CD4-positive, alpha-beta T cell treated with Interleukin-17A for 1 hour (primary cell): Measurements from ENCODE around the gene CDKN2B-AS1.

Source experiments
- DNase-seq: peaks from one replicate; pipeline ENCODE4 v3.0.0-alpha.2; 2020

The CDKN2B-AS1 gene

DNA sequence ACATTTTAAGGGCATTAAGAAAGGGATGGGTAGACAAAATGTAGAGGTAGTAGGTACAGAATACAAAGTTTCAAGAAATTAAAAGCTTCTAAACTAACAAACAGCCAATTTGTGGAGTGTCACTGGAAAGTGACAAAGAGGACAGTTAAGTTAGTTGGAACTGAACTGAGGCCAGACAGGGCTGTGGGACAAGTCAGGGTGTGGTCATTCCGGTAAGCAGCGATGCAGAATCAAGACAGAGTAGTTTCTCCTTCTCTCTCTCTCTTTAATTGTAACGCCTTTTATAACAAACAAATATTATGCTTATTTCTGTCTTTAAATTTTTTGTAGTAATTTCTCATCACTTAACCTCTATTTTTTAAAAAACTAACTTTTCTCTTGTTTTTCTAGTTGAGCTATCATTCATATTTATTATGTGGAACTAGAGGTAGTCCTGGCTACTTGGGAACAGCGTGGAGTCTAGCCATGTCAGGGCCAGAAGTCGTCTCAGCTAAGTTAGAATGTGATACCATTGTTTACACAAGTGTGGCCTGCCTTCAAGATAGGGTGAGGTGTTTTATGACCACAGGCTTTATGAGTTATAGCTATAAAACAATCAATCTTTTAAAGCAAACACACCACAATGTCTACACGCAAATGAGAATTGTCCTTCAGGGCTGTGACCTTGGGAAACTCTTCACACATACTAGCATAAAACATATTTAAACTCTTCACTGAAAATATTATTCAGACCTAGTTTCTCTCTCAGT is 129.8 kb downstream of the CDKN2B-AS1 start:
- no peak for DNase-seq

DNA sequence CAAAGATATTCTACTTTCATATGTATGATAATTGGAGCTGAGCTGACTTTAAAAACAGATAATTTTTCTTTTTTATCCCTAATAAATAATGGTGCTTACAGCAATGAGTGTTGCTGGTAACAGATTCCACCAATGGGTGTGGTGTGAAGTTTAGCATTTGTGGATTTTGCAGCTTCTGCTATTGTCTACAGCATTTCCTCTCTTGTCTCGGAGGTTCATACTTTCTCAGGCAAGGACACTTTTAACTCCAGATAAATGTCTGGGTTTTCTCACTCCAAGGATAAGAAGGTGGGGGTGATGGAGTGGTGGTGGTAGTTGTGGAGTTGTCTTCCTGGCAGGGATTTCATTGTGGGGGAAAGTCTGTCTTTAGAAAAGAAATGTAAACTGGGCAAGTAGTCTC is 134.5 kb downstream of the CDKN2B-AS1 start:
- no peak for DNase-seq

DNA sequence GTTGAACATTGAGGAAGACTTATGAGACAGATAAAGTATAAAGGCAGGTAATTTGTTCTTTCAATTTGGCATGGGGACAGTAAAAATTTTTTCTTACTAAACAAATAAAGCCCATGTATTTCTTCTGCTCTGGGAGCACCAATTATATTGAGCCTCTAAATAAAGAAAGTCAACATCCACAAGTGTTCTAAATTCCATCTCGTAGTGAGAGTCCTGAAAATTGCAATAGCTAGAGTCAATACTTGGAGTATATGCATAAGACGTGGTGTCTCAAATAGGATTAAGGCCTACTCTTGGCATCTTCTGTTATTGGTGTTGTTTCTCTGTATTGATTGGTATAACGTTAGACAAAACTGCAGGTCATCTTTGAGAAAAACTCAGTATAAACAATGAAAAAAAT is 135.0 kb downstream of the CDKN2B-AS1 start:
- DNase-seq = no peak

DNA sequence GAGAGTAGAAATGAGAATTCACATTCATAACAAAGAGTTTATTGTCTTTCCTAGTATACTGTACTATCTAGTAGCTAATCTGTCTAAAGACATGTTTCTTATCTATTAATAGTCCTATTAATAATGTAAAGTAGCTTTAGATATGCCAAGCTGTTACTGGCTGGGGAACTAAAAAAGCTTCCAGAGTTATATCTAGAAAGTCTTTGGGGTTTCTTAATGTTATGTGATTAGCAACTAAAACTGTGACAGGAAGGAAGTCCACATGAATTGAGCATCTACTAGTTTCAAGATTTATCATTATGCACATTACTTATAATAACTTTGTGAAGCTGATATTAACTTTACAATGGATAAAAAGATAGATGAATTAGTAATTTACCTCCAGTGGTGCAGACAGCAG is 137.2 kb downstream of the CDKN2B-AS1 start:
- DNase-seq = no peak

DNA sequence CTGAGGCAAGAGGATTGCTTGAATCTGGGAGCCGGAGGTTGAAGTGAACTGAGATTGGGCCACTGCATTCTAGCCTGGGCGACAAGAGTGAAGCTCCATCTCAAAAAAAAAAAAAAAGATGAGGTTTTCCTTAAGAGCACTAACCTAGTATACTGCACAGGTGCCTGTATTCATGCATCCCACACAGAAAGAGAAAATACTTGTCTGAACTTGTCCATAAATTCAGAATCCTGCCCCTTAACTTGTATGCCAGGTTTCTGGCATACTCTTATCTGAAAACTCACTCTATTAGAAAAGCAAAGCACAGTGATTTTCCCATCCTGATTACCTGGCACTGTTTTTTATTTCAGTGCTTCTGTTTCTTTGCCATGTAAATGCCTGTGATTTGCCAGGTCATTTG is 139.8 kb downstream of the CDKN2B-AS1 start:
- DNase-seq = no peak

DNA sequence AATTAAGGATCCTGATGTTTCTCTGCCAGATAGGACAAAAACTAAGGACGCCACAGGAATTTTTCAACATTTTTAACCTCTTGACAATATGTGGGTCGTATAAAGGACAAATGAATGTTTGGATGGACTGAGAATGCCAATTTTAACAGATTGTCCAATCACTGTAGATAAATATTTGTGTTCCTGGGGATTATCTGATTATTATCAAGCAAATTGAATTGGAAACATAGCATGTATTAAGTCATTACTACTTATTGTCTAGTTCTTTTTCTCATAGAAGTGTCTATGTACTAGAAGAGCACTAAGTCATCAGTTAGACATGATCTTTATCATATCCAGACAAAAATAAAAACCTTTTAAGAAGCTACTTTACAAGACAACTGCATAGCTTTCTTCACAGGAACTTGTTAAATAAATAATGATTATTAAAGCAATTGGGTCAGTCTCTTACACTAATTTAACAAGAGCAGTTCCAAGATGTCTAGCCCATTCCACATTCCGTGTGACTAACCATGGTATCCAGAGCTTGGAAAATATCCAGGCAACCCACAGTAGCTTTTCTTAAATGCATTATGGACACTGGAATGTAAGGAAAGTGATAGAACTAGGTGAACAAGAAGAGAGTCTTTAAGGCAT is 142.0 kb downstream of the CDKN2B-AS1 start:
- no peak for DNase-seq

DNA sequence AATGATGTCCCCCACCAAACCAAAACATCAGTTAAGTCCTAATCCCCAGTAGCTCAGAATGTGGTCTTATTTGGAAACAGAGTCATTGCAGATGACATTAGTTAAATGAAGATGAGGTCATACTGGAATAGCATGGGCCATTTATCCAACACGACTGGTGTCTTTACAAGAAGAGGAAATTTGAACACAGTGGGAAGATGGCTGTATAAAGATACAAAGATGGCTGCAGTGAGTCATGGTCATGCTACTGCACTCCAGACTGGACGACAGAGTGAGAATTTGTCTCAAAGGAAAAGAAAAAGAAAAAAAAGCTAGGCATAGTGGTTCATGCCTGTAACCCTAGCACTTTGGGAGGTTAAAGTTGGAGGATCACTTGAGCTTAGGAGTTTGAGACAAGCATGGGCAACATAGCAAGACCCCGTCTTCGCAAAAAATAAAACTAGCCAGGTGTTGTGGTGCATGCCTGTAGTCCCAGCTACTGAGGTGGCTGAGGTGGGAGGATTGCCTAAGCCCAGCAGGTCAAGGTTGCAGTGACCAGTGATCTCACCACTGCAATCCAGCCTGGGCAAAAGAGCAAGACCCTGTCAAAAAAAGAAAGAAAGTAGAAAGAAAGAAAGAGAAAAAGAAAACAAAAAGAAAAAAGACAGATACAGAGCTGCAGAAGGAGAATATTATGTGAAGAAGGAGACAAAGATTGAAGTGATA is 144.5 kb downstream of the CDKN2B-AS1 start:
- no peak for DNase-seq

DNA sequence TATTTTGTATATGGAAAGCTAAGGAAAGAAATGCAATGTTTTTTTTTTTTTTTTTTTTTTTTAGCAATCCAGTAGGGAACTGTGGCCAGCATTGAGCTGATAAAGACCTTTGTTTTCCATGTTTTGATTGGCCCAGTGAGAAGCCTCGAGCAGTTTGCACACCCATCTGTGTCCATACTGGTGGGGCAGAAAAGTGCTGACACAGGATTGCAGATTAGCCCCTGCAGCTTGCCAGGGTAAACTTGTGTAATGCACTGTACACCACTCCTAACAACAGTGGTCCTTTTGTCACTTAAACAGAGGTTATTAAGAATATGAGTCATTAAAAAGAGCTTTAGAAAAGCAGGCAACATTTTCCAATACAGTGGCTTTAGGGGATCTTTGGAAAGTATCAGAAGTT is 147.3 kb downstream of the CDKN2B-AS1 start:
- DNase-seq = no peak

DNA sequence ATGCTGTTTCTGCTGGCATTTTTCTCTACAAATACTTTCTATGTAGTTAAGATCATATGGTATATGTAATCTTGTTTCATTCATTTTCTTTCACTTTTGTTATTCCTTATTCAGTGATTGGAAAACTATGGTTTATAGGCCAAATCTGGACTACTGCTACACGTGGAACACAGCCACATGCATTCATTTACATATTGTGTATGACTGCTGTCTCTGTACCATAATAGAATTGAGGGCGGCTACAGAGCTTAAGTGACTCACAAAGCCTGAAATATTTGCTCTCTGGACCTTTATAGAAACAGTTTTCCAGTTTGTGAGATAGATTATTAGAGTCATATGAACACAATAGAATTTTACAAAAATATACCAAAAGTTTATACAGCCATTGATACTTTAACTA is 148.1 kb downstream of the CDKN2B-AS1 start:
- no peak for DNase-seq

DNA sequence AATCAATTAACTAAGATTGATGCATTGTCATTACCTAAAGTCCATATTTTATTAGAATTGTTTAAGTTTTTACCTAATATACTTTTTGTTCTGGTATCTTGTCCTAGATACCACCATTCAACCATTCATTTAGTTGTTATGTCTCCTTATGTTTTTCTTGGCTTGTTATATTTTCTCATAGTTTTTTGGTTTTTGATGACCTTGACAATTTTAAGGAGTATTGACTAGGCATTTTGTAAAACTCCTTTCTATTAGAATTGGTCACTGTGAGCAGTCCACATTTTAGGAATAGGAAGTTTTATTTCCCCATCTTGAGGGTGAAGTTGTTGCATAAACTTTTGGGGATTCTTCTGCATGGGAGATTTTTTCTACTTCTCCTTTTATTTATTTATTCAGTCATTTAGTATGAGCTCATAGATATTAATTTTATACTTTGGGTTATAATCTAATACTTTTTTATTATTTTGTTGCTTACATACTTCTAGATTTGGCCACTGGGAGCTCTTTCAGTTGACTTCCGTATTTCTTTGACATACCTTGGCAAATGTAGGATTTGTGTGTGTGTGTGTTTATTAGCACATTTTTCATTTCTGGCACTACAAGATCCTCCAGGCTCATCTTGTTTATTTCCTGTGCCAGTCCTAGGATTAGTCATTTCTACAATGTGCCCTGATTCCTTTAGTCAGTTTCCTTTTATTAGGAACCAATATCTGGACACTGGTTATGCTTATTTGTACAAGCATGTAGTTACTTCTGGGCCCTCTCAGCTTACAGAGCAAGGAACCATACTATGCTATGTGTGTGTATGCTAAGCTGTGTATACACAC is 149.4 kb downstream of the CDKN2B-AS1 start:
- DNase-seq = no peak

DNA sequence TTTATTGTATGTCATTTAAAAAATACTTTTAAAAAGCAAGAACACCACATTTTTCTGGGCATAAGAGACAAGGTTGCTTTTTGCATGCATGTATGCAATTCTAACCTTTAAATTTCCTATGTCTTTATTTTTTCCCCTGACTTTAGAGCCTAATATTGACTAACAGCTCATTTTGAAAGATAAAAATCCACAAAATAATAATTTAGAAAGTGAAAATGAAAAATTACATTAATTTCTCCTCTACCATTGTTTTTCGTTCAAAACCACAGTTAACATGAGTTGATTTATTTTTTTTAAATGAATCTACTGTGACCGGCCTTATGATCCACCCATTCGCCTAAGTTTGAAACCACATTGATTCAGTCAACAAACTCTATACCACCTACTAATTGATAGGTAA is 152.0 kb downstream of the CDKN2B-AS1 start:
- DNase-seq = no peak

DNA sequence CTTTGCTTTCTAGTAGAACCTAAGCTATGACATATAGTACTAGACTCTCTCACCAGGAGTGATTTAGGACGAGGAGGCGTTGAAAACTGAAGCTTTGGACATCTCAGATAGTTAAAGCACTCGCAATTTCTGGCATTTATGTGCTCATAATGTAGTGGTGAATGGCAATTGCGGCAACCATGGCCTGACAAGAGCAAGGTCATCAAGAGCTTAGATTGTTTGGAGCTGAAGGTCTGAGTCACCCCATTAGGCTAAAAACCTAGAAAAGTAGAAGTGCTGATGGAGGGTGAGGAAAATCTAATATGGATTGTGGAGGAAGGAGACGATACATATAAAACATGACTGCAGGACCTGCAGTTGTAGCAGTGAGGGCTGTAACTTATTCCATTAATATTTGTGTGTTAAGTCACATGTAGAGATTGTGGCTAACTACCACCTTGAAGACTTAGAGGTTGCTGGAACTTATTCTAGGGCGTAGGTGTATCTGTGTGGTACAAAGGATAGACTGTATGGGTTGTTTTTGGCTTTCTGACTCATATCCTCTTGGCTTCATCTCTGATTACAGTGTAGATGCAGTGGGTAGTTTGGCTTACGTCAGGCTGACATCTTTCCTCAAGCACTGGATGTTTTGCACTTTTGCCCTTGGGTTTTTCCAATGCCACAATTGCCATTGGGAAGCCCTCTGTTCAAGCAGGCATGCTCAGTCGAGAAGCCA is 153.4 kb downstream of the CDKN2B-AS1 start:
- DNase-seq = peak; percentile 34

DNA sequence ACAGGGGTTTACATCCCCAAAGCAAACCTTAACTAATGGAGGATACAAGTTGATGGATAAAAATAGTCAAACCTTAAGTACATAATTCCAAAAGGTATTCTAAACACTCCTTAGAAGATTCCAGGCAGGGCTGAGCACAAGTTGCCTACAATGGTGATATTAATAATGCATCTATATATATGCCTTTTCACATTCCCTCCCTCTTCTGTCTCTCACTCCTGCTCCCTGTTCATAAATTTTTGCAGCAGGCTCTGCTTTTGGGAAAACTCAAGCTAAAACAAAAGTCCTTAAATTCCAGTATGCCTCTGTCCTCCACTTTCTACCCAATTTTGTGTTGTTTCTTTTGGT is 153.9 kb downstream of the CDKN2B-AS1 start:
- DNase-seq = no peak

DNA sequence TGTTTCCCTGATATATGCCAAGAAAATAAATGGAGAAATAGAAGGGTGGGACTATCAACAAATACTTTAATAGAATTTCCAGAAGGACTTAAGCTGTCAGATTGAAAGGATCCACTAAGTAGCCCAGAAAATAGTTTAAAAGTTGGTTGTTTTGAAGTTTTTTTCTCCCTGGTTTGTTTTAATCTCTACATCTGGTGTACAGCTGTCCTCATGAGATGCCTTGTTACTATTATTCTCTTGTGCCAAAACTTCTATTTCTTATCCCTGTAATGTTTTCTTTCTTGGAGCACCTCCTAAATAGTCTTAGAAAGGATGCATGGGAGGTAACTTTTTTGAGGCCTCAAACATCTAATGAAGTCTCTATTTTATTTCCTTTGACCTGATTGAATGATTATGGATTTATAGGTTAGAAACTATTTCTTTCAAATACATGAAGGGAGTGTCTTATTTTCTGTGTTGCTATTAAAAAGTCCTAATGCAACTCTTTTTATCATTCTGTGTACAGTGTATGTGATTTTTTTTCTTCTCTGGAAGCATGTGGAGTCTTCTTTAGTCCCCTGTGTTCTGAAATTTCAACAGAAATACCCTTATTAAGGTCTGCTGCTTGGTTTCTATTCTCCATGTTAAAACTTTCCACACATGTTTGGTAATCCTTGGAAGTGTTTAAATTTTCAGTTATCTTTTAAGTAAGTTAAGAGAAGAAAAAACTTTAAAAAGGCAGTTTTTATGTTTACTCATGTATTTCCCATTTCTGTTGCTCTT is 154.5 kb downstream of the CDKN2B-AS1 start:
- DNase-seq = no peak

DNA sequence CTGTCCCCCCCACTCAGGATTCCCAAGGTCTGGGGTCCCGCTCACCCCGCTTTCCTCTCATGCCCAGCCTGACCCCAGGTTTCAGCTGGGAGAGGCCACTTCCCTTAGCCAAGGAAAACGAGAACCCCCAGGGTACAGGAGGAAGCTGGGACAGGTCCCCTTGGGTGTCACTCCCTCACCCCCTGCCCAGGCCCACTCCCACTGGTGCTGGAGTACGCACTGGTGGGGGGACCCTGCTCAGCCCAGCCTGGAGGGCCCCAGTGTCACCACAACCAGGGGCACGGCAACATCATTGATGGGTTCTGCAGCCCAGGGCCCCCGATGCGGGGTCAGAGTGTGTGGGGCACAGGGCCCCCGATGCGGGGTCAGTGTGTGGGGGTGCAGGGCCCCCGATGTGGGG is 159.5 kb downstream of the CDKN2B-AS1 start:
- DNase-seq = no peak

DNA sequence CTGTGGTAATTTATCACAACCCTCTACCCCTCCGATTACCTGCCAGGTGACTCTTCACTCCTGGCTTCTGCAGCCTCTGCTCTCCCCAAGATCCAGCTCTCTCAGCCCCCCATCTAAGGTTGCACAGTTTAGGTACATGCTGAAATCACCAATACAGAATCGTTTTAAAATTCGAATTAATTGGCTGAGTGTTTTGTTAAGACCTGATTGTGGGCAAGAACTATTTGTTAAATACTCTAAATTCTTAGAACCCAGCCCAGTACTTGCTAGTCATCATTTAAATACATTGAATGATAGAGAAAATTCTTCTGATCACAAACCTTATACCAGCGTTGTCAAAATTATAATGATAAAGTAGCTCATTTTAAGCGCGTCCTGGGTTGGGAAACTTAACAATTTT is 162.0 kb downstream of the CDKN2B-AS1 start:
- DNase-seq = no peak

DNA sequence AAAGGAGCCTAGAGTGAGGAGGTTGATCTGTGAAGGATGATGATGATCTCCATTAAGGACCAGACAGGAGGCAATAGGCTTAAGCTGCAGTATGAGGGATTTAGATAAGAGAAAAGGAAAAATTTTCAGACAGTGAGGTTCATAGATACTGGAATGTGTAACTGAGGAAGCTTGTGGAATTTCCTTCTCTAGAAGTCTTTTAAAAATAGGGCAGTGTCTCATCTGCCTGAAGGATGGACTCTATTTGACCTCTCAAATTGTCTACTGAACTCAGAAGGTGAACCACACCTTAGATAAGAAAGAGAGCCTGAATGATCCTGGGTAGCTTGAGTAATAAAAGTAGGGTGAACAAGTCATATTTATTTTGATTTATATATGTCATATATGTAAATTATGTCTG is 162.7 kb downstream of the CDKN2B-AS1 start:
- DNase-seq = no peak

DNA sequence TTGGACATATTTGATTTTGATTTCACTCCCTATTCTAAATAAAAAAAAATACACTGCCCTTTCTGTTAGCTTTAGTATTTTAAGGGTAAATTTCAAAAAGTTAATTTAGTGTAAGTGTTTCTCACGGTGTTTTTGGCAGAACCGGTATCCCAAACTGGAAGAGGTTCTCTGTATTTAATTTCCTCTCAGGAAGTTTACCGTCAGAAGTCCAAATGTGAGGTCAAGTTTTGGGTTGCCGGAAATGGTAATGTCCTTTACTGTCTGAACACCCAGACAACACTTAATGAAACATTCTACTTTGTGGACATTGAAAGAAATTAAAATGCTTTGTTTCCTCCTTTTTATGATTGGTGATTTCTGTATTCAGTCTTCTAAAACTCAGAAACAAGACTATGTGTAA is 163.2 kb downstream of the CDKN2B-AS1 start:
- no peak for DNase-seq

DNA sequence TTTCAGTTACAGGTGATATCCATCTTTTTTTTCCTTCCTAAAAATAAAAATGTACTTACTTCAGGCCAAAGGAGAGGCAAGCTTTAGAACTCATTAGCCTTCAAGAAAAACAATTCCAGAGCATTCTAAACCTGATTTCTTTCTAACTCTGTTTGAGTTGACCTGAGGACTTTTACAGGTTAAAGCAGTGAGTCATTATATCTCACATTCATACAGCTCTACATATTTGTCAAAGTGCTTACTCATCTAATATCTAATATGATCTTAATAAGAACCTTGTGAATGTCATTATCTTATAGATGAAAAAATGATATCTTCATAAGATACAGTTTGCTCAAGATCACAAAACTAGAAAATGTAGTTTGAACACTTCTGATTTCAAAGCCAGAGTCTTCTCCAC is 163.7 kb downstream of the CDKN2B-AS1 start:
- DNase-seq = no peak

DNA sequence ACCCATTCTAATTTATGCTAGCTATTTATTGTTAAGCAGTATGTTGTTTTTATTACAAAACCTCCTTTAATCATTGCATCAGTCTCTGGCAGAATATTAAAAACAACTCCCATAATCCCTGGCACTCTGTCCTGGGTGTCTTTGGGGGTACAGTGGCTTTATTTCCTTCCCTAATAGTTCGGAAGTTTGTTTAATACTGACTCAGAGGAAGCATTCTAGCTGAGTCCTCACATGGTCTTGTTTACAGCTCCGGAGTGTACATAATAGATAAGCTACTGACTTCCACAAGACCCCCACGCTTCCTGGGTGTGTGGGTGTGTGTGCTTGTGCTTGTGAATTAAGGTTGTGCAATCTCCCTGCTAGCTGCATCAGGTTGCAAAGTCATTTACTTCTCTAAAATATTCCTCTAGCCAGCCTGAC is 164.3 kb downstream of the CDKN2B-AS1 start:
- no peak for DNase-seq

DNA sequence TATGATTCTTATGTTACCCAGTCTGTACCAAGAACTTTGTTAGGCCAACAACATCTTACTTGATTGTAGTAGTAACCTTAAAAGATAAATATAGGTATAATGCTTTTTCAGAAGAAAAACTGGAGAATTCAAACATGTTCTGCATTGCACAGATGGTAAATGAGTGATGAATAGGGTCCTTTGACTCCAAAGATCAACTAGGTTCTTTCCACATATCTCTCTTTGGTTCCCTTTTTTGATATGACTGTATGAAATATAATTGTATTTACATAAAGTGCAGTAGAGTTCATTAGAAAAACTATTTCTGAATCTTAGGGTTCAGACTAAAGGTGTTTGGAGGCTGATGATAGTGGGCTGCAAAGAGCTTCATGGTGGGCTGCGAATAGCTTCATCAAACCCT is 165.0 kb downstream of the CDKN2B-AS1 start:
- DNase-seq = no peak

DNA sequence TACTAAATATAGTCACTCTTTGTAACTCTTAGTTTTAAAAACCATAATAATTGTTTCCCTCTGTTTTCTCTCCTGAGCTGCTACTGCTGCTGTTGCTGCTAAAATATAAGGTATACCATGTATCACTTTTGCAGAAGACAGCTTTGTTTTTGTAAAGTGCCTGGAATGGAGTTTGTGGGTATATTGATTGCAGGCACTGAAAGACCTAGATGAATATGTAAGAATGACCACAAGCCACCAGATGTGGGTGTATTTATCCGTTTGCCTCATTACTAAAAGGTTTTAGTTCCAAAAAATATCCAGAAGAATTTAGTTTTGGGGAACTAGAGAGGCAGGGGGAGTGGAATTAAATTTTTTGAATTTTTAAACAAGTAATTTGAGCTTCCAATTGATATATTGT is 165.6 kb downstream of the CDKN2B-AS1 start:
- DNase-seq = no peak
